Neural crest cell (in vitro differentiated cells): ENCODE results near the gene CHD6. TPM values are rescaled to one million over a fixed set of nuclear protein-coding genes. Genes with fewer than 3 reads are reported as not detected.

ENCODE experiments used
- DNase-seq: peaks from one replicate; pipeline ENCODE4 v3.0.0; 2021; ENCODE audit warnings: low read depth, mixed read lengths, low spot score
- H3K27ac Mint-ChIP-seq: one replicate; pipeline ENCODE4 v1.8.0; 2021; ENCODE audit warnings: mild to moderate bottlenecking, mixed read lengths; ENCODE audit not compliant: unreplicated experiment
- H3K27me3 Mint-ChIP-seq: 2 replicates; pipeline ENCODE4 v1.8.0; 2021; ENCODE audit warnings: low read depth, mild to moderate bottlenecking, mixed read lengths
- H3K36me3 Mint-ChIP-seq: 2 replicates; pipeline ENCODE4 v1.8.0; 2021; ENCODE audit warnings: low read depth, mild to moderate bottlenecking, mixed read lengths
- H3K4me1 Mint-ChIP-seq: 2 replicates; pipeline ENCODE4 v1.8.0; 2021; ENCODE audit warnings: mixed read lengths
- H3K4me3 Mint-ChIP-seq: one replicate; pipeline ENCODE4 v1.8.0; 2021; ENCODE audit warnings: mild to moderate bottlenecking, mixed read lengths
- H3K9me3 Mint-ChIP-seq: 2 replicates; pipeline ENCODE4 v1.8.0; 2021; ENCODE audit warnings: mixed read lengths
- total RNA-seq: library from RNA; stranded (reverse); gene quantifications from 2 replicates; pipeline ENCODE4 v1.2.1, GENCODE V29; 2021
- TF ChIP-seq, protein P1 (sequence below): fragments of 200-600 bp; sonication (generic); conservative IDR thresholded peaks from 2 replicates; pipeline ENCODE4 v1.5.0; 2021; ENCODE audit warnings: antibody characterized with exemption, mild to moderate bottlenecking

Gene CHD6
- total RNA-seq, 1 donor from 2014 or later = 51.2 TPM

DNA sequence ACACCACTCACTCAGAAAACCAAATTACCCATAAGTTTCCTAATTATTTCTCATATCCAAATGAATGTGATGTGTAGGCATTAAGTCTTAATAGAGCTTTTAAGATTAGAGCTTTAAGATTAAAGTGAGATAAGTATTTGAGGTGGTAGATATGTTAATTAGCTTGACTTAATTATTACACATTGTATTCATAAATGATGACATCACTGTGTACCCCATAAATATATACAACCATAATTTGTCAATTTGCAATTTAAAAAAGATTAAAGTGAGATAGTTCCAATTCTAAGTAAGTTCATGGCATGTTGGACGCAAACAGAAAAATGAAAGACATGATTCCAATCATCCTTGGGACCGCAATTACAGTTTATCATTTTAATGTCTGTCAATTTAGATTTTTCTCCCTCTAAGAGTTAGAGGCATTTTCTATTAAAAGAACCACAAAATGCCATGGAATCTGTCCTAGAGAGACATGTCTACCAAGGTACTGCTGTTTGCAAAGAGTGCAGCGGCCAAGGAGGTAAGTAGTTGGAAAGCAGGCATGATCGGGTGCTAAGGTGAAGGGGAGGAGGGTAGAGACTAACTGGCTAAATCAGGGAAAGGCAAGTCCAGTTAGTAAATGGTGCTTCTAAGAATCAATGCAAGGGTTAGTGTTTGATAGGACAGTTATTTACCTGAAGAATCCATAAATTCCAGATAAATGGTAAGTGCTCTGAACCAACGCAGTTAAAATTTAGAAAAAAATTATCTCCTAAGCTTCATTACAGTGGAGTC, 65.7 kb downstream of the CHD6 start:
- Mint-ChIP-seq H3K36me3 (peaks cover 38% of the 10 kb centered on the region), H3K9me3 (peaks cover 7% of the 10 kb centered on the region), H3K4me3 (no peak overlapping the region), H3K27ac (no peak overlapping the region), H3K4me1 (no peaks in the 10 kb centered on the region), H3K27me3 (no peaks in the 10 kb centered on the region)
- TF ChIP-seq, protein P1, sequence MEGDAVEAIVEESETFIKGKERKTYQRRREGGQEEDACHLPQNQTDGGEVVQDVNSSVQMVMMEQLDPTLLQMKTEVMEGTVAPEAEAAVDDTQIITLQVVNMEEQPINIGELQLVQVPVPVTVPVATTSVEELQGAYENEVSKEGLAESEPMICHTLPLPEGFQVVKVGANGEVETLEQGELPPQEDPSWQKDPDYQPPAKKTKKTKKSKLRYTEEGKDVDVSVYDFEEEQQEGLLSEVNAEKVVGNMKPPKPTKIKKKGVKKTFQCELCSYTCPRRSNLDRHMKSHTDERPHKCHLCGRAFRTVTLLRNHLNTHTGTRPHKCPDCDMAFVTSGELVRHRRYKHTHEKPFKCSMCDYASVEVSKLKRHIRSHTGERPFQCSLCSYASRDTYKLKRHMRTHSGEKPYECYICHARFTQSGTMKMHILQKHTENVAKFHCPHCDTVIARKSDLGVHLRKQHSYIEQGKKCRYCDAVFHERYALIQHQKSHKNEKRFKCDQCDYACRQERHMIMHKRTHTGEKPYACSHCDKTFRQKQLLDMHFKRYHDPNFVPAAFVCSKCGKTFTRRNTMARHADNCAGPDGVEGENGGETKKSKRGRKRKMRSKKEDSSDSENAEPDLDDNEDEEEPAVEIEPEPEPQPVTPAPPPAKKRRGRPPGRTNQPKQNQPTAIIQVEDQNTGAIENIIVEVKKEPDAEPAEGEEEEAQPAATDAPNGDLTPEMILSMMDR = no peak
- no peak for DNase-seq

DNA sequence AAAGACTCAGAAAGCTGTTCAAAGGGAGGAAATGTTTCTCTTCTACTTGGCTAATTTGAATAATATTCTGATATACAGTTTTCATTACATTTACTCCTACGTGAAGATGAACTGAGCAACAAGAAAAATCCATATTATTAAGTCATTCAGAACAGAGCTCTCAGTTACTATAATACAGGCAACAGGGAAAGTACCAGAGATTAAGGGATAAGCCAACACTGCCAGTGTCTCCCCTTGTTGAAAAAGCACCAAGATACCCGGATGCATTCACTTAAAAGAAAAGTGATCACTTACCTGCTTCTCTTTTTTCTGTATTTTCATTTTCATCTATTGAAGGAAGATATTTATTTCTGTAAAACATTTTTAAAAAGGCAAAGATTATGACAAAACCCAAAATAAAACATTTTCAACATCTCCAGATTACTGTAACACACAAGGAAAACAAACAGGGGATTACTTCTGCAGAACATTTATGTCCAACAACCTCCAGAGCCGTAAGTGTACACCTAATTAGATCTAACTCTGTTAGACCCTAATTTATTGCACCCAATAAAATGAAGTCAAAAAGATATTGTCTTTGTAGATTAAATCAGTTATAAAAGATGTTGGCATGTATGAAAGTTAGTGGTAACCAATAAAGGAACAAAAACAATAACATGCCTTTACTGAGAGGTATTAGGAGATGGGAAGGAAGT, 67.0 kb downstream of the CHD6 start:
- H3K4me3 Mint-ChIP-seq = no peak overlapping the region
- H3K9me3 Mint-ChIP-seq = peaks cover 3% of the 10 kb centered on the region
- peaks cover 4% of the 10 kb centered on the region for H3K4me1 Mint-ChIP-seq
- TF ChIP-seq, protein P1 = no peak
- no peak overlapping the region for H3K27ac Mint-ChIP-seq
- H3K36me3 Mint-ChIP-seq = peaks cover 28% of the 10 kb centered on the region
- no peak for DNase-seq
- H3K27me3 Mint-ChIP-seq = no peaks in the 10 kb centered on the region

DNA sequence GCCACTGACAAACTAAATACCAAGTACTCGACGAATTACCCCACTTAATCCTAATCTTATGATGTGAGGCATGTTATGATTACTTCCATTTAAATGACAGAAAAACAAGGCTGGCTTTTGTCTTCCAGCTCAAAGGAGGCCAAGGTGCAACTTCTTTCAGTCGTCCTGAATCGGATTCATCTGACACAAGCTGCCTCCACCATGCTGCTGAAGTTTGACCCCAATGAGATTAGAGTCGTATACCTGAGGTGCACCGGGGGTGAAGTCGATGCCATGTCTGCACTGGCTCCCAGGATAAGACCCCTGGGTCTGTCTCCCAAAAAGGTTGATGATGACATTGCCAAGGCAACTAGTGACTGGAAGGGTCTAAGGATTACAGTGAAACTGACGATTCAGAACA, 71.0 kb downstream of the CHD6 start:
- Mint-ChIP-seq H3K27me3 (no peaks in the 10 kb centered on the region), H3K4me3 (no peak overlapping the region), H3K4me1 (peaks cover 4% of the 10 kb centered on the region), H3K27ac (no peak overlapping the region), H3K36me3 (peaks cover 21% of the 10 kb centered on the region), H3K9me3 (peaks cover 3% of the 10 kb centered on the region)
- TF ChIP-seq, protein P1 = no peak
- DNase-seq = no peak

DNA sequence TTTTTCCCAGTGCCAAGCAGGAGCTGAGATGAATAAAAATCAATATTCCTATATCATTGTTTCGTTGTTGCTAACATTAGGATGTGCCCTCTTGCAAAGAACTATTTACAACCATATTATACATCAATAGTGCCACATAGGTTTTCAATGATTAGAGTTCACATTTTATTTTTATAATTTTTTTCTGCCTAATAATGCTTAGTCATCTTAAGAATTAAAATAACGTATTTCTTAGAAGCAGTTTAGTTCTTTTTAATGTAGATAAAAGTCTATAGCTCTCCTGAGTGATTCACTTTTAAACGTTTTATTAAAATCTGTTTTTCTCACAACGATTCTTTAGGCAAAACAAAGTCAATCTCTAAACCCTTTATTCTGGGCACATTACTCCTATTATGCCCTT, 71.6 kb downstream of the CHD6 start:
- Mint-ChIP-seq H3K27me3 (no peaks in the 10 kb centered on the region), H3K4me1 (peaks cover 4% of the 10 kb centered on the region), H3K4me3 (no peak overlapping the region), H3K27ac (no peak overlapping the region), H3K36me3 (peaks cover 21% of the 10 kb centered on the region), H3K9me3 (peaks cover 3% of the 10 kb centered on the region)
- TF ChIP-seq, protein P1 = no peak
- DNase-seq = no peak

DNA sequence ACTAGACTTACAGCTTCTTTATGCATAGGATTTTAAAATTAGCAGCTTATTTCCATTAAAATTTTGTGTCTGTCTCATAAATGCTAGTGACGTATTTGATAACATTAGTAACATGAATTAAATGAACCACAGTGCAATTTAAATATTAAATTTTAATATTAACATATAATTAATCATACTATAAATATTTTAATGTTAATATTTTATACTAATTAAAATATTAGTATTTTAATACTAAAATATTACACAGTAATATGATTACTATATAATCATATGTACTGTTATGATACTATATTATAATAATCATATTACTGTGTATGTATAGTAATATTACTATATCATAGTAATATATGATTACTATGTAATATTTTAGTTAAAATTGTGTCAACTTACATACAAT, 73.7 kb downstream of the CHD6 start:
- Mint-ChIP-seq H3K27me3 (no peaks in the 10 kb centered on the region), H3K36me3 (peaks cover 12% of the 10 kb centered on the region), H3K4me1 (peaks cover 4% of the 10 kb centered on the region), H3K27ac (no peak overlapping the region), H3K4me3 (no peak overlapping the region), H3K9me3 (no peaks in the 10 kb centered on the region)
- no peak for DNase-seq
- TF ChIP-seq, protein P1 = no peak
